ENCODE data around the gene RAP1A. TPM values are rescaled to one million over a fixed set of nuclear protein-coding genes. Genes with fewer than 3 reads are reported as not detected.

The RAP1A gene
- polyA plus RNA-seq, 1 of the 3 experiments (the other 2 are of a cell fraction): 17.7 TPM

DNA sequence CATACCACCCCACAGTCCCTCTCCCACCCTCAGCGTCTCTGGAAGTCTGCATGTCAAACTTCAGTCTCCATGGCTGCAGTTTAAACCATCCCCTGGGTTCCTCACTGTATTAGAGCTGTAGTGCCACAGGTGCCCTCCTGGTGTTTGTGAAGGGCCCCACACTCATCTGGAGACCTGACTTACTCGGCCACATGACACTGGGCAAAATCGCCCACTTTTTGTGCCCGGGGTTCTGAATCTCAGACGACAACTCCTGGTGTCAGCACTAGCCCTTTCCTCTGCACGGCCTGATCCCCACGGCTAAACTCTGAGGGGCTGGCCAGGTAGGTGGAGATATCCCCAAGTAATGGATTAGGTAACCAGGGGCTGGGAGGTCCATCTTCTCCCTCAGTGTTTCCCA, 113.1 kb downstream of the RAP1A start:
- ChIA-PET CTCF (interaction anchor here (1.6 kb wide), 1 partner anchor 37 kb away, joined by 4 read pairs; no protein-coding TSS in a partner anchor), POLR2A (no interaction called here)
- no peak for TF ChIP-seq FOXJ3 (CRISPR knock-in tag; IDR thresholded peaks at IDR 0.05)
- TF ChIP-seq EP300 (IDR thresholded peaks at IDR 0.05; ENCODE audit: borderline replicate concordance in 1 of 2, low read depth in 1 of 2, low read length in 1 of 2): no peak
- TF ChIP-seq MXI1 (IDR thresholded peaks at IDR 0.05; ENCODE audit: low read depth, low read length): no peak
- TF ChIP-seq, protein P1, sequence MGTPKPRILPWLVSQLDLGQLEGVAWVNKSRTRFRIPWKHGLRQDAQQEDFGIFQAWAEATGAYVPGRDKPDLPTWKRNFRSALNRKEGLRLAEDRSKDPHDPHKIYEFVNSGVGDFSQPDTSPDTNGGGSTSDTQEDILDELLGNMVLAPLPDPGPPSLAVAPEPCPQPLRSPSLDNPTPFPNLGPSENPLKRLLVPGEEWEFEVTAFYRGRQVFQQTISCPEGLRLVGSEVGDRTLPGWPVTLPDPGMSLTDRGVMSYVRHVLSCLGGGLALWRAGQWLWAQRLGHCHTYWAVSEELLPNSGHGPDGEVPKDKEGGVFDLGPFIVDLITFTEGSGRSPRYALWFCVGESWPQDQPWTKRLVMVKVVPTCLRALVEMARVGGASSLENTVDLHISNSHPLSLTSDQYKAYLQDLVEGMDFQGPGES (IDR thresholded peaks at IDR 0.05; ENCODE audit: low read depth, low read length): no peak
- no peak for TF ChIP-seq FOSL2 (IDR thresholded peaks at IDR 0.05; ENCODE audit: borderline replicate concordance, low read depth)
- TF ChIP-seq RAD21 (IDR thresholded peaks at IDR 0.05; ENCODE audit: low read length): no peak
- no peak for TF ChIP-seq SIN3A (IDR thresholded peaks at IDR 0.05; ENCODE audit: borderline replicate concordance, low read depth, low read length)
- TF ChIP-seq EZH2phosphoT487 (IDR thresholded peaks at IDR 0.05; ENCODE audit: borderline replicate concordance, low read depth): no peak
- TF ChIP-seq, protein P2, sequence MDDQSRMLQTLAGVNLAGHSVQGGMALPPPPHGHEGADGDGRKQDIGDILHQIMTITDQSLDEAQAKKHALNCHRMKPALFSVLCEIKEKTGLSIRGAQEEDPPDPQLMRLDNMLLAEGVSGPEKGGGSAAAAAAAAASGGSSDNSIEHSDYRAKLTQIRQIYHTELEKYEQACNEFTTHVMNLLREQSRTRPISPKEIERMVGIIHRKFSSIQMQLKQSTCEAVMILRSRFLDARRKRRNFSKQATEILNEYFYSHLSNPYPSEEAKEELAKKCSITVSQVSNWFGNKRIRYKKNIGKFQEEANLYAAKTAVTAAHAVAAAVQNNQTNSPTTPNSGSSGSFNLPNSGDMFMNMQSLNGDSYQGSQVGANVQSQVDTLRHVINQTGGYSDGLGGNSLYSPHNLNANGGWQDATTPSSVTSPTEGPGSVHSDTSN (IDR thresholded peaks at IDR 0.05): no peak
- TF ChIP-seq, protein P3, sequence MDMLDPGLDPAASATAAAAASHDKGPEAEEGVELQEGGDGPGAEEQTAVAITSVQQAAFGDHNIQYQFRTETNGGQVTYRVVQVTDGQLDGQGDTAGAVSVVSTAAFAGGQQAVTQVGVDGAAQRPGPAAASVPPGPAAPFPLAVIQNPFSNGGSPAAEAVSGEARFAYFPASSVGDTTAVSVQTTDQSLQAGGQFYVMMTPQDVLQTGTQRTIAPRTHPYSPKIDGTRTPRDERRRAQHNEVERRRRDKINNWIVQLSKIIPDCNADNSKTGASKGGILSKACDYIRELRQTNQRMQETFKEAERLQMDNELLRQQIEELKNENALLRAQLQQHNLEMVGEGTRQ (IDR thresholded peaks at IDR 0.05; ENCODE audit: borderline replicate concordance, low read depth, low read length): no peak
- no peak for TF ChIP-seq SMC3 (IDR thresholded peaks at IDR 0.05; ENCODE audit: low read depth, low read length)
- no peak for TF ChIP-seq FOXM1 (IDR thresholded peaks at IDR 0.05; ENCODE audit: low read depth)
- TF ChIP-seq, protein P4, sequence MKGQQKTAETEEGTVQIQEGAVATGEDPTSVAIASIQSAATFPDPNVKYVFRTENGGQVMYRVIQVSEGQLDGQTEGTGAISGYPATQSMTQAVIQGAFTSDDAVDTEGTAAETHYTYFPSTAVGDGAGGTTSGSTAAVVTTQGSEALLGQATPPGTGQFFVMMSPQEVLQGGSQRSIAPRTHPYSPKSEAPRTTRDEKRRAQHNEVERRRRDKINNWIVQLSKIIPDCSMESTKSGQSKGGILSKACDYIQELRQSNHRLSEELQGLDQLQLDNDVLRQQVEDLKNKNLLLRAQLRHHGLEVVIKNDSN (IDR thresholded peaks at IDR 0.05; ENCODE audit: borderline replicate concordance, low read depth): no peak
- no peak for TF ChIP-seq RXRA (IDR thresholded peaks at IDR 0.05; ENCODE audit: borderline replicate concordance, low read depth)
- TF ChIP-seq RFX5 (IDR thresholded peaks at IDR 0.05; ENCODE audit: low read length): no peak
- no peak for TF ChIP-seq YY1 (IDR thresholded peaks at IDR 0.05; ENCODE audit: low read depth)
- TF ChIP-seq, protein P5, sequence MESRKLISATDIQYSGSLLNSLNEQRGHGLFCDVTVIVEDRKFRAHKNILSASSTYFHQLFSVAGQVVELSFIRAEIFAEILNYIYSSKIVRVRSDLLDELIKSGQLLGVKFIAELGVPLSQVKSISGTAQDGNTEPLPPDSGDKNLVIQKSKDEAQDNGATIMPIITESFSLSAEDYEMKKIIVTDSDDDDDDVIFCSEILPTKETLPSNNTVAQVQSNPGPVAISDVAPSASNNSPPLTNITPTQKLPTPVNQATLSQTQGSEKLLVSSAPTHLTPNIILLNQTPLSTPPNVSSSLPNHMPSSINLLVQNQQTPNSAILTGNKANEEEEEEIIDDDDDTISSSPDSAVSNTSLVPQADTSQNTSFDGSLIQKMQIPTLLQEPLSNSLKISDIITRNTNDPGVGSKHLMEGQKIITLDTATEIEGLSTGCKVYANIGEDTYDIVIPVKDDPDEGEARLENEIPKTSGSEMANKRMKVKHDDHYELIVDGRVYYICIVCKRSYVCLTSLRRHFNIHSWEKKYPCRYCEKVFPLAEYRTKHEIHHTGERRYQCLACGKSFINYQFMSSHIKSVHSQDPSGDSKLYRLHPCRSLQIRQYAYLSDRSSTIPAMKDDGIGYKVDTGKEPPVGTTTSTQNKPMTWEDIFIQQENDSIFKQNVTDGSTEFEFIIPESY (IDR thresholded peaks at IDR 0.05; ENCODE audit: borderline replicate concordance, low read depth): no peak
- no peak for TF ChIP-seq TCF12 (IDR thresholded peaks at IDR 0.05)
- TF ChIP-seq MEF2A (IDR thresholded peaks at IDR 0.05; ENCODE audit: borderline replicate concordance, low read depth): no peak
- TF ChIP-seq TAF1 (IDR thresholded peaks at IDR 0.05; ENCODE audit: borderline replicate concordance, low read depth, low read length): no peak
- H3K4me1 ChIP-seq (ENCODE audit: control insufficient read depth in 1 of 2, insufficient read depth in 2 of 2, low read depth in 1 of 2, low read length in 1 of 2): peaks cover 2 to 11% of the 10 kb centered on the region in 2 experiments; a peak in 3 of 4 replicates
- H3K9me2 ChIP-seq: no peaks in the 10 kb centered on the region
- no peak overlapping the region for H3K27ac ChIP-seq (ENCODE audit: low read depth in 2 of 2, low read length in 1 of 2)
- no peak for DNase-seq
- no peaks in the 10 kb centered on the region for H3K79me2 ChIP-seq (ENCODE audit: insufficient read depth)
- H3K4me3 ChIP-seq (ENCODE audit: low read depth in 2 of 2, low read length in 1 of 2): no peak overlapping the region
- no peak overlapping the region for H2AFZ ChIP-seq (ENCODE audit: low read depth)
- H3K36me3 ChIP-seq (replicated peaks in 1 of 2; ENCODE audit: control insufficient read depth in 1 of 2, insufficient read depth in 2 of 2, low read length in 1 of 2): no peaks in the 10 kb centered on the region
- H3F3A ChIP-seq (replicated peaks; ENCODE audit: insufficient read depth): no peaks in the 10 kb centered on the region
- H3K4me2 ChIP-seq: no peak overlapping the region
- H3K9me3 ChIP-seq: no peaks in the 10 kb centered on the region
- no peak overlapping the region for H3K9ac ChIP-seq
- WGBS (ENCODE audit: low lambda C conversion rate): 85% methylated on average over 5 of the region's 7 CpGs
- H3K27me3 ChIP-seq (ENCODE audit: insufficient read depth): no peaks in the 10 kb centered on the region
- H4K20me1 ChIP-seq (ENCODE audit: insufficient read depth): no peaks in the 10 kb centered on the region
